PC-9 (cell line): ENCODE results near the gene PLS3. TPM values are rescaled to one million over a fixed set of nuclear protein-coding genes. Genes with fewer than 3 reads are reported as not detected.
A peak's percentile ranks its signal among the peaks of the same experiment; 100 is the strongest.

ENCODE experiments used
- BruUV-seq: library from RNA; stranded (reverse); fragments of 400-500 nt; replicated peaks from 2 replicates; lab custom pipeline; 2021; lab: Mats Ljungman, UMichigan
- CTCF ChIA-PET: fragments of 300-600 bp; sonication (Branson Sonifier 250); formaldehyde crosslinking; loops from one replicate; lab custom pipeline; 2022; ENCODE audit warnings: antibody characterized with exemption; lab: Charles Lee
- POLR2A ChIA-PET: fragments of 300-600 bp; sonication (Branson Sonifier 250); formaldehyde crosslinking; loops from one replicate; lab custom pipeline; 2022; ENCODE audit warnings: antibody characterized with exemption; ENCODE audit not compliant: unreplicated experiment; lab: Charles Lee
- DNase-seq, 2 experiments: peaks; one replicate each; pipeline versions ENCODE4 v3.0.0 to v3.0.0-alpha.2; 2015 to 2022; ENCODE audit warnings: mixed read lengths in 1 of 2
- H2AFZ ChIP-seq: fragments of 200-600 bp; sonication (generic); 2 replicates; pipeline ENCODE4 v1.8.1; 2017; ENCODE audit warnings: antibody characterized with exemption
- H3F3A ChIP-seq: fragments of 200-600 bp; sonication (generic); 2 replicates; pipeline ENCODE4 v1.8.1; 2017; ENCODE audit warnings: antibody characterized with exemption, mild to moderate bottlenecking, low read depth; ENCODE audit not compliant: insufficient read depth
- H3K27ac ChIP-seq: fragments of 200-600 bp; sonication (generic); 2 replicates; pipeline ENCODE4 v1.6.1; 2016; ENCODE audit warnings: mixed run types
- H3K27me3 ChIP-seq: fragments of 200-600 bp; sonication (generic); 2 replicates; pipeline ENCODE4 v1.6.1; 2016; ENCODE audit warnings: low read depth, mixed run types; ENCODE audit not compliant: insufficient read depth
- H3K36me3 ChIP-seq: fragments of 200-600 bp; sonication (generic); 2 replicates; pipeline ENCODE4 v1.6.1; 2016; ENCODE audit warnings: low read depth, mixed run types
- H3K4me1 ChIP-seq: fragments of 200-600 bp; sonication (generic); replicated peaks from 2 replicates; pipeline ENCODE4 v1.6.1; 2016; ENCODE audit warnings: mixed run types; ENCODE audit not compliant: insufficient read depth
- H3K4me2 ChIP-seq: fragments of 200-600 bp; sonication (generic); 2 replicates; pipeline ENCODE4 v1.6.1; 2017; ENCODE audit warnings: mixed run types
- H3K4me3 ChIP-seq: fragments of 200-600 bp; sonication (generic); 2 replicates; pipeline ENCODE4 v1.6.1; 2016; ENCODE audit warnings: mixed run types
- H3K79me2 ChIP-seq: fragments of 200-600 bp; sonication (generic); 2 replicates; pipeline ENCODE4 v1.6.1; 2017; ENCODE audit warnings: low read depth, mixed run types
- H3K9me2 ChIP-seq: fragments of 200-600 bp; sonication (generic); 2 replicates; pipeline ENCODE4 v1.8.1; 2017; ENCODE audit warnings: mild to moderate bottlenecking; ENCODE audit not compliant: insufficient read depth
- H3K9me3 ChIP-seq: fragments of 200-600 bp; sonication (generic); 2 replicates; pipeline ENCODE4 v1.8.1; 2016; ENCODE audit warnings: low read depth; ENCODE audit not compliant: insufficient read depth
- H4K20me1 ChIP-seq: fragments of 200-600 bp; sonication (generic); 2 replicates; pipeline ENCODE4 v1.8.1; 2017; ENCODE audit not compliant: insufficient read depth
- CTCF ChIP-seq: fragments of 200-600 bp; sonication (generic); conservative IDR thresholded peaks from 2 replicates; pipeline ENCODE4 v1.6.1; 2017; ENCODE audit warnings: mixed run types, antibody characterized with exemption, mild to moderate bottlenecking, moderate library complexity
- EZH2 ChIP-seq: fragments of 200-600 bp; sonication (generic); IDR thresholded peaks from 2 replicates; pipeline ENCODE4 v1.8.0; 2017; ENCODE audit warnings: antibody characterized with exemption, low read depth
- intact Hi-C: fragments of 100-400 bp; cut with micrococcal nuclease; formaldehyde crosslinking; loops from one replicate; pipeline ENCODE4 v1.10.0; 2022; ENCODE audit not compliant: unreplicated experiment
- total RNA-seq: library from RNA; stranded (reverse); gene quantifications from 2 replicates; pipeline ENCODE4 v1.2.3, GENCODE V29; 2021

The PLS3 gene
- total RNA-seq, 1 experiment from 2014 or later = 257 TPM

- Histone ChIP-seq H3K79me2 (peaks cover 44% of the 10 kb centered on the region), H3K9me3 (no peaks in the 10 kb centered on the region), H3K4me2 (no peak overlapping the region), H3K36me3 (peaks cover 3% of the 10 kb centered on the region), H2AFZ (no peak overlapping the region), H3K9me2 (no peaks in the 10 kb centered on the region), H3K27me3 (no peaks in the 10 kb centered on the region), H3F3A (peaks cover 6% of the 10 kb centered on the region; the same call in 1 of the 2 replicates), H3K27ac (0 out of 2 replicates have a peak overlapping the region, but pooled peaks have one; percentile 26), H3K4me3 (no peak overlapping the region), H4K20me1 (0 out of 2 replicates have a peak, but pooled peaks cover 3% of the 10 kb centered on the region), H3K4me1 (peaks cover 10% of the 10 kb centered on the region; the same call in 1 of the 2 replicates)
- TF ChIP-seq EZH2 = no peak
- TF ChIP-seq CTCF = no peak
- CTCF ChIA-PET = no interaction called here
- peak in 1 of 2 experiments; percentile 48 for DNase-seq
- POLR2A ChIA-PET = interaction anchor here (0.6 kb wide), 1 partner anchor 110 kb away, joined by 5 read pairs; no protein-coding TSS in a partner anchor
- intact Hi-C loops = no loop called here
- BruUV-seq = no TSS peak
Measured at GRCh38 chrX:115571712-115572111, 10.7 kb downstream of the PLS3 start.

GRCh38 chrX:115573185-115573584 is 12.2 kb downstream of the PLS3 start:
- H4K20me1 ChIP-seq = no peaks in the 10 kb centered on the region
- no peak overlapping the region for H3K27ac ChIP-seq
- POLR2A ChIA-PET = no interaction called here
- no peak overlapping the region for H2AFZ ChIP-seq
- peaks cover 3% of the 10 kb centered on the region for H3K36me3 ChIP-seq
- no peak for DNase-seq
- no peak overlapping the region for H3K4me2 ChIP-seq
- TF ChIP-seq EZH2 = no peak
- no peak for TF ChIP-seq CTCF
- no peaks in the 10 kb centered on the region for H3K27me3 ChIP-seq
- H3K9me3 ChIP-seq = no peaks in the 10 kb centered on the region
- intact Hi-C loops = no loop called here
- CTCF ChIA-PET = no interaction called here
- H3K4me3 ChIP-seq = no peak overlapping the region
- BruUV-seq = no TSS peak
- H3F3A ChIP-seq = peaks cover 6% of the 10 kb centered on the region; the same call in 1 of the 2 replicates
- peaks cover 10% of the 10 kb centered on the region; the same call in 1 of the 2 replicates for H3K4me1 ChIP-seq
- H3K79me2 ChIP-seq = peaks cover 30% of the 10 kb centered on the region
- no peaks in the 10 kb centered on the region for H3K9me2 ChIP-seq

DNA sequence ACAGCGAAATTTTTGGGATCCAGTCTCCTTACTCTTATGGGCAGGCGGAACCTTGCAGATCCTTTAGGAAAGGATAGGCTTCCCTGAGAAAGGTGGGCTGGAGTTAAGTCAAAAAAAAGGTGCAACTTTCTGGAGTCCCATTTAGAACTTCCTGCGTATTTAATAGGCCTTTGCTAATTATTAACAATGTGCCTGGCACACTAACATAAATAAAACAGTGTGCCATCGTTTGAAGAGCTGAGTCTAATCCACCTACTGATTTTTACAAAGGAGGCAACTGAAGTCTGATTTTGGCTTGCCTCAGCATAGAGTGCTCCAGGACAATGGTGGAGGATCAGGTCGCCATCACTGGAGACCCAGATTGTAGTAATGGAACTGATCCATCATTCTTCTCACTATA is 15.7 kb downstream of the PLS3 start:
- Histone ChIP-seq H3K9me3 (no peaks in the 10 kb centered on the region), H3K27ac (no peak overlapping the region), H2AFZ (no peak overlapping the region), H3K79me2 (peaks cover 31% of the 10 kb centered on the region), H4K20me1 (0 out of 2 replicates have a peak, but pooled peaks cover 2% of the 10 kb centered on the region), H3F3A (peaks cover 3% of the 10 kb centered on the region; the same call in 1 of the 2 replicates), H3K4me3 (no peak overlapping the region), H3K4me1 (peaks cover 4% of the 10 kb centered on the region; the same call in 1 of the 2 replicates), H3K9me2 (no peaks in the 10 kb centered on the region), H3K27me3 (no peaks in the 10 kb centered on the region), H3K4me2 (no peak overlapping the region), H3K36me3 (peaks cover 3% of the 10 kb centered on the region)
- intact Hi-C loops = no loop called here
- DNase-seq = no peak
- no TSS peak for BruUV-seq
- POLR2A ChIA-PET = no interaction called here
- CTCF ChIA-PET = no interaction called here
- TF ChIP-seq EZH2 = no peak
- no peak for TF ChIP-seq CTCF
